SK-N-SH (cell line): ENCODE measurements around the gene CNTNAP5. TPM values are rescaled to one million over a fixed set of nuclear protein-coding genes. Genes with fewer than 3 reads are reported as not detected.

Experiments used
- CTCF ChIA-PET: fragments of 300-600, 350-600 bp; formaldehyde crosslinking; extraction: SDS; loops from one replicate; lab custom pipeline; 2021; lab: Yijun Ruan, JAX
- POLR2A ChIA-PET: fragments of 350-600 bp; sonication (Branson Sonifier 250); formaldehyde crosslinking; extraction: SDS; loops from one replicate; lab custom pipeline; 2020; ENCODE audit warnings: antibody characterized with exemption, inconsistent platforms; lab: Yijun Ruan, JAX
- DNase-seq: peaks from one replicate; pipeline ENCODE4 v3.0.0; 2012
- H2AFZ ChIP-seq: fragments of 200-600 bp; sonication (generic); 2 replicates; pipeline ENCODE4 v1.8.1; 2016; ENCODE audit warnings: antibody characterized with exemption, mild to moderate bottlenecking, low read depth
- H3F3A ChIP-seq: fragments of 200-600 bp; sonication (generic); replicated peaks from 2 replicates; pipeline ENCODE3; 2016; ENCODE audit warnings: antibody characterized with exemption, mild to moderate bottlenecking; ENCODE audit not compliant: insufficient read depth
- H3K27ac ChIP-seq, 2 experiments: fragments of 200-500 bp in 1 of 2; fragments of 200-600 bp in 1 of 2; sonication (Bioruptor generic) in 1 of 2; sonication (generic), shearing (Covaris generic) in 1 of 2; 2 replicates each; pipeline versions ENCODE4 v1.5.1 to v1.6.1; 2014 to 2016; ENCODE audit warnings: low read depth in 2 of 2, inconsistent platforms in 1 of 2, low read length in 1 of 2, mild to moderate bottlenecking in 1 of 2, mixed read lengths in 1 of 2
- H3K27me3 ChIP-seq: fragments of 200-600 bp; sonication (generic), shearing (Covaris generic); 2 replicates; pipeline ENCODE4 v1.6.1; 2016; ENCODE audit warnings: mixed run types; ENCODE audit not compliant: insufficient read depth
- H3K36me3 ChIP-seq, 2 experiments: fragments of 200-500 bp in 1 of 2; fragments of 200-600 bp in 1 of 2; sonication (Bioruptor generic) in 1 of 2; sonication (generic) in 1 of 2; replicated peaks in 1 of 2; 2 replicates each; pipeline versions ENCODE3 to v1.5.1; 2014 to 2016; ENCODE audit warnings: low read length in 1 of 2, mild to moderate bottlenecking in 1 of 2; ENCODE audit not compliant: insufficient read depth in 2 of 2, control insufficient read depth in 1 of 2
- H3K4me1 ChIP-seq, 2 experiments: fragments of 200-500 bp in 1 of 2; fragments of 200-600 bp in 1 of 2; sonication (Bioruptor generic) in 1 of 2; sonication (generic), shearing (Covaris generic) in 1 of 2; 2 replicates each; pipeline versions ENCODE4 v1.5.1 to v1.6.1; 2014 to 2016; ENCODE audit warnings: low read depth in 1 of 2, low read length in 1 of 2, mixed run types in 1 of 2; ENCODE audit not compliant: insufficient read depth in 2 of 2, control insufficient read depth in 1 of 2
- H3K4me2 ChIP-seq: fragments of 200-600 bp; sonication (generic), shearing (Covaris generic); 2 replicates; pipeline ENCODE4 v1.6.1; 2017; ENCODE audit warnings: mixed run types
- H3K4me3 ChIP-seq, 2 experiments: fragments of 200-500 bp in 1 of 2; fragments of 200-600 bp in 1 of 2; sonication (Bioruptor generic) in 1 of 2; sonication (generic), shearing (Covaris generic) in 1 of 2; 2 replicates each; pipeline versions ENCODE4 v1.5.1 to v1.8.1; 2014 to 2016; ENCODE audit warnings: low read depth in 2 of 2, inconsistent platforms in 1 of 2, low read length in 1 of 2, mild to moderate bottlenecking in 1 of 2, mixed read lengths in 1 of 2, moderate library complexity in 1 of 2
- H3K79me2 ChIP-seq: fragments of 200-600 bp; sonication (generic); 2 replicates; pipeline ENCODE4 v1.8.1; 2017; ENCODE audit warnings: mild to moderate bottlenecking; ENCODE audit not compliant: insufficient read depth
- H3K9ac ChIP-seq: fragments of 200-600 bp; sonication (generic); 2 replicates; pipeline ENCODE4 v1.6.1; 2017; ENCODE audit warnings: mixed run types
- H3K9me2 ChIP-seq: fragments of 200-600 bp; sonication (generic); 2 replicates; pipeline ENCODE4 v1.6.1; 2017; ENCODE audit warnings: mixed run types
- H3K9me3 ChIP-seq: fragments of 200-600 bp; sonication (generic); 2 replicates; pipeline ENCODE4 v1.6.1; 2017; ENCODE audit warnings: mixed run types, mild to moderate bottlenecking, moderate library complexity
- H4K20me1 ChIP-seq: fragments of 200-600 bp; sonication (generic); 2 replicates; pipeline ENCODE4 v1.6.1; 2017; ENCODE audit warnings: mild to moderate bottlenecking, mixed run types; ENCODE audit not compliant: insufficient read depth
- CHD2 ChIP-seq: fragments of 150-350 bp; IDR thresholded peaks from 2 replicates; pipeline ENCODE4 v1.6.1; 2018; ENCODE audit warnings: low read length; ENCODE audit not compliant: partially characterized antibody
- ELF1 ChIP-seq: IDR thresholded peaks from 2 replicates; pipeline ENCODE4 v1.4.0; 2012
- EP300 ChIP-seq, 2 experiments: IDR thresholded peaks; 2 replicates each; pipeline versions ENCODE4 v1.4.0 to v1.6.1; 2012; ENCODE audit warnings: borderline replicate concordance in 1 of 2, low read depth in 1 of 2, low read length in 1 of 2
- EZH2phosphoT487 ChIP-seq: fragments of 200-600 bp; sonication (generic); IDR thresholded peaks from 2 replicates; pipeline ENCODE4 v1.6.1; 2017; ENCODE audit warnings: low read depth, mixed run types, mild to moderate bottlenecking, antibody characterized with exemption, moderate library complexity, borderline replicate concordance
- FOSL2 ChIP-seq: IDR thresholded peaks from 2 replicates; pipeline ENCODE4 v1.4.0; 2012; ENCODE audit warnings: low read depth, mild to moderate bottlenecking, moderate library complexity, borderline replicate concordance
- FOXM1 ChIP-seq: IDR thresholded peaks from 2 replicates; pipeline ENCODE4 v1.4.0; 2012; ENCODE audit warnings: low read depth, mild to moderate bottlenecking
- MXI1 ChIP-seq: IDR thresholded peaks from 2 replicates; pipeline ENCODE4 v1.6.1; 2012; ENCODE audit warnings: mild to moderate bottlenecking, low read depth, low read length, improper control_type of control experiment
- NFIC ChIP-seq: IDR thresholded peaks from 2 replicates; pipeline ENCODE4 v1.4.0; 2012; ENCODE audit warnings: borderline replicate concordance
- NRF1 ChIP-seq: IDR thresholded peaks from 2 replicates; pipeline ENCODE4 v1.6.1; 2012; ENCODE audit warnings: low read depth, mild to moderate bottlenecking, low read length
- RAD21 ChIP-seq: IDR thresholded peaks from 2 replicates; pipeline ENCODE4 v1.6.1; 2012; ENCODE audit warnings: mild to moderate bottlenecking, low read length
- RCOR1 ChIP-seq: fragments of 150-350 bp; IDR thresholded peaks from 2 replicates; pipeline ENCODE4 v1.6.1; 2017; ENCODE audit warnings: antibody characterized with exemption, low read length
- SIN3A ChIP-seq: IDR thresholded peaks from 2 replicates; pipeline ENCODE4 v1.6.1; 2012; ENCODE audit warnings: low read depth, mild to moderate bottlenecking, low read length, moderate library complexity, borderline replicate concordance
- TCF12 ChIP-seq: IDR thresholded peaks from 2 replicates; pipeline ENCODE4 v1.4.0; 2012
- TEAD4 ChIP-seq: IDR thresholded peaks from 2 replicates; pipeline ENCODE4 v1.4.0; 2012; ENCODE audit warnings: mild to moderate bottlenecking, borderline replicate concordance; ENCODE audit not compliant: insufficient read depth
- YY1 ChIP-seq: IDR thresholded peaks from 2 replicates; pipeline ENCODE4 v1.4.0; 2012; ENCODE audit warnings: low read depth, mild to moderate bottlenecking
- WGBS: methylation state at CpG from one replicate; pipeline ENCODE4 v1.1.6; 2017; ENCODE audit warnings: low lambda C conversion rate; 5-methylcytosine and 5-hydroxymethylcytosine counted together
- polyA plus RNA-seq, 3 experiments: library from polyadenylated mRNA; depleted of rRNA; stranded (reverse); fragments of >200 nt; gene quantifications; 2 replicates each; pipeline ENCODE4 v1.2.3, GENCODE V29; 2012
- TF ChIP-seq, protein P1 (sequence below): IDR thresholded peaks from 2 replicates; pipeline ENCODE4 v1.4.0; 2012; ENCODE audit warnings: low read depth
- TF ChIP-seq, protein P2 (sequence below): IDR thresholded peaks from 2 replicates; pipeline ENCODE4 v1.6.1; 2012; ENCODE audit warnings: mild to moderate bottlenecking, low read depth, low read length, moderate library complexity
- TF ChIP-seq, protein P3 (sequence below): IDR thresholded peaks from 2 replicates; pipeline ENCODE4; 2012

The CNTNAP5 gene
- polyA plus RNA-seq, 1 of the 3 experiments (the other 2 are of a cell fraction) = 0.08 TPM

DNA sequence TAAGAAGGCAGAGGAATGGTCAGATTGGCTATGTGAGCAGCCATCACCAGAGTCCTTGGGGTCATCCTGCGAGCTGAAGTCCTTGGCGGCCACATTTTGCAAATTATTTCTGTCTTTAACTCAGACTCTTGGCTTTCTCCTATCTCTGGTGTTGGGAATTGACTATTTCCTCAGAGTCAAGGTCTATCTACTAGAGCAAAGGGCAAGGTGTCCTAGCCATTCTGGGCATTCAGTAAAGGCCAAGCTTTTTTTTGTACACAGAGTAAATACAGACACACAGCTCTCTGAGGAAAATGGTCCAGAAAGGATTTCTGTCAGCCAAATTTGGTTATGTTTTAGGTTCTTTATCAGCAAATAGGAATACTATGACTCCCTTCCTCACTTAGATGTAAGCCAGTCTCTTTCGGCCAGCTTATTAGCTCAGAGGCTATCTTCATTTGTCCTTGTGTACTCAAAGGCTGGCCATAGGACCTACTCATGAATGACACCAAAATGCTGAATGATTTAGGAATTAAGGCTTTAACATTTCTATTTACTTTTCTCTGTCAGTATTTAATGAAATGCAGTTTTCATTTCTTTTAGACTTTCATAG is 146.5 kb downstream of the CNTNAP5 start:
- no peaks in the 10 kb centered on the region for H3K36me3 ChIP-seq
- 35% methylated on average over 3 of the region's 3 CpGs for WGBS
- TF ChIP-seq, protein P1, sequence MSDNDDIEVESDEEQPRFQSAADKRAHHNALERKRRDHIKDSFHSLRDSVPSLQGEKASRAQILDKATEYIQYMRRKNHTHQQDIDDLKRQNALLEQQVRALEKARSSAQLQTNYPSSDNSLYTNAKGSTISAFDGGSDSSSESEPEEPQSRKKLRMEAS = no peak
- TF ChIP-seq TEAD4 (no peak), FOSL2 (no peak), CHD2 (no peak), YY1 (no peak), NRF1 (no peak), EZH2phosphoT487 (no peak), ELF1 (no peak), TCF12 (no peak), SIN3A (no peak), NFIC (no peak), RCOR1 (no peak)
- TF ChIP-seq, protein P2, sequence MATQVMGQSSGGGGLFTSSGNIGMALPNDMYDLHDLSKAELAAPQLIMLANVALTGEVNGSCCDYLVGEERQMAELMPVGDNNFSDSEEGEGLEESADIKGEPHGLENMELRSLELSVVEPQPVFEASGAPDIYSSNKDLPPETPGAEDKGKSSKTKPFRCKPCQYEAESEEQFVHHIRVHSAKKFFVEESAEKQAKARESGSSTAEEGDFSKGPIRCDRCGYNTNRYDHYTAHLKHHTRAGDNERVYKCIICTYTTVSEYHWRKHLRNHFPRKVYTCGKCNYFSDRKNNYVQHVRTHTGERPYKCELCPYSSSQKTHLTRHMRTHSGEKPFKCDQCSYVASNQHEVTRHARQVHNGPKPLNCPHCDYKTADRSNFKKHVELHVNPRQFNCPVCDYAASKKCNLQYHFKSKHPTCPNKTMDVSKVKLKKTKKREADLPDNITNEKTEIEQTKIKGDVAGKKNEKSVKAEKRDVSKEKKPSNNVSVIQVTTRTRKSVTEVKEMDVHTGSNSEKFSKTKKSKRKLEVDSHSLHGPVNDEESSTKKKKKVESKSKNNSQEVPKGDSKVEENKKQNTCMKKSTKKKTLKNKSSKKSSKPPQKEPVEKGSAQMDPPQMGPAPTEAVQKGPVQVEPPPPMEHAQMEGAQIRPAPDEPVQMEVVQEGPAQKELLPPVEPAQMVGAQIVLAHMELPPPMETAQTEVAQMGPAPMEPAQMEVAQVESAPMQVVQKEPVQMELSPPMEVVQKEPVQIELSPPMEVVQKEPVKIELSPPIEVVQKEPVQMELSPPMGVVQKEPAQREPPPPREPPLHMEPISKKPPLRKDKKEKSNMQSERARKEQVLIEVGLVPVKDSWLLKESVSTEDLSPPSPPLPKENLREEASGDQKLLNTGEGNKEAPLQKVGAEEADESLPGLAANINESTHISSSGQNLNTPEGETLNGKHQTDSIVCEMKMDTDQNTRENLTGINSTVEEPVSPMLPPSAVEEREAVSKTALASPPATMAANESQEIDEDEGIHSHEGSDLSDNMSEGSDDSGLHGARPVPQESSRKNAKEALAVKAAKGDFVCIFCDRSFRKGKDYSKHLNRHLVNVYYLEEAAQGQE = no peak
- no peak overlapping the region for H2AFZ ChIP-seq
- H3K79me2 ChIP-seq = no peaks in the 10 kb centered on the region
- no peaks in the 10 kb centered on the region for H3K9me3 ChIP-seq
- CTCF ChIA-PET = no interaction called here
- H3K4me3 ChIP-seq = no peak overlapping the region
- no peak for DNase-seq
- no peaks in the 10 kb centered on the region for H3K9me2 ChIP-seq
- no peaks in the 10 kb centered on the region for H3K4me1 ChIP-seq
- H4K20me1 ChIP-seq = no peaks in the 10 kb centered on the region
- H3K27me3 ChIP-seq = no peaks in the 10 kb centered on the region
- H3K9ac ChIP-seq = no peak overlapping the region
- H3K4me2 ChIP-seq = no peak overlapping the region
- no peak overlapping the region for H3K27ac ChIP-seq
- POLR2A ChIA-PET = no interaction called here
- no peaks in the 10 kb centered on the region for H3F3A ChIP-seq

DNA sequence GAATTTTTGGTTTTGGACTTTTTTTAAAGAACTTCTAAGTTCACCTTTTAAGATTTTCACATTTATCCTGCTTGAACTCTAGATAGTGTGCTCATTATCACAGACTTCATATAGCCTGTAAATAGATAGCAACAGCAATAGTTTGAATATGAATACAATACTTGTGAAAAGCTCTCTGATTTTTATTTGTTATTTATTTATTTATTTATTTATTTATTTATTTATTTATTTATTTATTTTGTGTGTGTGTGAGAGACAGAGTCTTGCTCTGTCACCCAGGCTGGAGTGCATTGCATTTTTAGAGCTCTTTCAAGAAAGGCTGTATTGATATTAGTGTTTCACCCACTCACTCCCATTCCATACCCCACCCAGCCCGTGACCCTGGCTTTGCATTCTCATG is 153.6 kb downstream of the CNTNAP5 start:
- H4K20me1 ChIP-seq = no peaks in the 10 kb centered on the region
- no peaks in the 10 kb centered on the region for H3K27me3 ChIP-seq
- no peak for TF ChIP-seq FOXM1
- TF ChIP-seq RAD21 = no peak
- TF ChIP-seq, protein P3, sequence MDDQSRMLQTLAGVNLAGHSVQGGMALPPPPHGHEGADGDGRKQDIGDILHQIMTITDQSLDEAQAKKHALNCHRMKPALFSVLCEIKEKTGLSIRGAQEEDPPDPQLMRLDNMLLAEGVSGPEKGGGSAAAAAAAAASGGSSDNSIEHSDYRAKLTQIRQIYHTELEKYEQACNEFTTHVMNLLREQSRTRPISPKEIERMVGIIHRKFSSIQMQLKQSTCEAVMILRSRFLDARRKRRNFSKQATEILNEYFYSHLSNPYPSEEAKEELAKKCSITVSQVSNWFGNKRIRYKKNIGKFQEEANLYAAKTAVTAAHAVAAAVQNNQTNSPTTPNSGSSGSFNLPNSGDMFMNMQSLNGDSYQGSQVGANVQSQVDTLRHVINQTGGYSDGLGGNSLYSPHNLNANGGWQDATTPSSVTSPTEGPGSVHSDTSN = no peak
- no peak for TF ChIP-seq MXI1
- no peak for TF ChIP-seq EP300 (IDR thresholded peaks at IDR 0.05; ENCODE audit: borderline replicate concordance in 1 of 2, low read depth in 1 of 2, low read length in 1 of 2)
- H3K9me3 ChIP-seq = no peaks in the 10 kb centered on the region
- no peak overlapping the region for H2AFZ ChIP-seq
- DNase-seq = no peak
- H3K4me2 ChIP-seq = no peak overlapping the region
- CTCF ChIA-PET = no interaction called here
- no peak overlapping the region for H3K4me3 ChIP-seq
- no peak overlapping the region for H3K27ac ChIP-seq
- H3K36me3 ChIP-seq = no peaks in the 10 kb centered on the region
- H3K9me2 ChIP-seq = no peaks in the 10 kb centered on the region
- H3K79me2 ChIP-seq = no peaks in the 10 kb centered on the region
- no peaks in the 10 kb centered on the region for H3F3A ChIP-seq
- H3K4me1 ChIP-seq = no peaks in the 10 kb centered on the region
- POLR2A ChIA-PET = no interaction called here
- 23% methylated on average over 1 of the region's 1 CpG for WGBS
- H3K9ac ChIP-seq = no peak overlapping the region
